Adrenal gland (tissue), 5 donors: Measurements from ENCODE around the gene PGP.

Experiments used
- CTCF ChIP-seq, 6 experiments: fragments of 450-650 bp in 4 of 6; fragments of 200-600 bp in 2 of 6; sonication (generic) in 1 of 6; IDR thresholded peaks; 1 replicate in 5 of 6; 2 replicates in 1 of 6; pipeline versions ENCODE4 v1.5.1 to v1.8.0; 2016 to 2021; ENCODE audit warnings: antibody characterized with exemption in 6 of 6, mild to moderate bottlenecking in 2 of 6, moderate library complexity in 1 of 6
- POLR2A ChIP-seq, 2 donors: fragments of 450-650 bp; IDR thresholded peaks; one replicate each; pipeline ENCODE4 v1.6.1; 2017; ENCODE audit warnings: antibody characterized with exemption in 2 of 2, mild to moderate bottlenecking in 2 of 2, moderate library complexity in 1 of 2
- donor health status: DM: no; HTN: no; CAD: no.

- no peak for TF ChIP-seq CTCF (IDR thresholded peaks at IDR 0.05)
- no peak for TF ChIP-seq POLR2A (IDR thresholded peaks at IDR 0.05)
Observed at GRCh38 chr16:2180962-2181923, 33.4 kb downstream of the PGP start.
